H1 (cell line): ENCODE results near the gene CELSR1. TPM values are rescaled to one million over a fixed set of nuclear protein-coding genes. Genes with fewer than 3 reads are reported as not detected.

Experiments
- CTCF ChIA-PET: fragments of 300-600 bp; sonication (Branson Sonifier 250); formaldehyde crosslinking; loops from one replicate; lab custom pipeline; 2021; ENCODE audit not compliant: partially characterized antibody; lab: Charles Lee
- POLR2A ChIA-PET: fragments of 300-600 bp; sonication (Branson Sonifier 250); formaldehyde crosslinking; loops from one replicate; lab custom pipeline; 2021; ENCODE audit warnings: inconsistent platforms; ENCODE audit not compliant: partially characterized antibody; lab: Charles Lee
- DNase-seq, 2 experiments: peaks; one replicate each; pipeline versions ENCODE4 v3.0.0 to v3.0.0-alpha.2; 2010 to 2022; ENCODE audit warnings: low spot score in 2 of 2, low read depth in 1 of 2, mixed read lengths in 1 of 2
- FAIRE-seq: peaks from 2 replicates; lab custom pipeline; 2011; peaks lifted over from hg19 to GRCh38; lab: Jason Lieb, UNC
- H2AFZ ChIP-seq: 2 replicates; pipeline ENCODE4 v1.8.1; 2012; ENCODE audit warnings: low read length, inconsistent platforms
- H2AK5ac ChIP-seq: 2 replicates; pipeline ENCODE4 v1.6.1; 2013; ENCODE audit warnings: low read depth, low read length
- H2BK120ac ChIP-seq: replicated peaks from 2 replicates; pipeline ENCODE3; 2013; ENCODE audit warnings: low read depth, low read length, inconsistent platforms
- H2BK12ac ChIP-seq: 2 replicates; pipeline ENCODE4 v1.6.1; 2013; ENCODE audit warnings: low read depth, low read length
- H2BK15ac ChIP-seq: 2 replicates; pipeline ENCODE4 v1.6.1; 2013; ENCODE audit warnings: low read length
- H2BK20ac ChIP-seq: 2 replicates; pipeline ENCODE4 v1.6.1; 2013; ENCODE audit warnings: low read length
- H2BK5ac ChIP-seq: 2 replicates; pipeline ENCODE4 v1.6.1; 2013; ENCODE audit warnings: low read depth, low read length
- H3K14ac ChIP-seq: 2 replicates; pipeline ENCODE4 v1.6.1; 2013; ENCODE audit warnings: inconsistent platforms; ENCODE audit not compliant: insufficient read length
- H3K18ac ChIP-seq: 2 replicates; pipeline ENCODE4 v1.6.1; 2013; ENCODE audit warnings: low read length; ENCODE audit errors: extremely low read depth
- H3K23ac ChIP-seq: 2 replicates; pipeline ENCODE4 v1.6.1; 2013; ENCODE audit warnings: inconsistent platforms; ENCODE audit not compliant: insufficient read length
- H3K23me2 ChIP-seq: 2 replicates; pipeline ENCODE4 v1.6.1; 2013; ENCODE audit warnings: low read depth, low read length
- H3K27ac ChIP-seq: 2 replicates; pipeline ENCODE4 v1.6.1; 2011; ENCODE audit warnings: low read depth, low read length, inconsistent platforms
- H3K27me3 ChIP-seq, 4 experiments: replicated peaks in 1 of 4; 1 replicate in 1 of 4; 2 replicates in 3 of 4; pipeline versions ENCODE4 v1.6.1 to v1.8.1; 2011 to 2013; ENCODE audit warnings: low read length in 3 of 4, mild to moderate bottlenecking in 3 of 4, inconsistent platforms in 2 of 4, mixed read lengths in 2 of 4, moderate library complexity in 1 of 4; ENCODE audit not compliant: control insufficient read depth in 3 of 4, insufficient read depth in 3 of 4; ENCODE audit errors: extremely low read depth in 1 of 4
- H3K36me3 ChIP-seq, 4 experiments: 2 replicates each; pipeline versions ENCODE4 v1.6.1 to v1.8.1; 2011 to 2013; ENCODE audit warnings: mild to moderate bottlenecking in 4 of 4, low read length in 3 of 4, moderate library complexity in 2 of 4, control low read depth in 1 of 4, inconsistent platforms in 1 of 4; ENCODE audit not compliant: insufficient read depth in 4 of 4, control insufficient read depth in 2 of 4
- H3K4ac ChIP-seq: replicated peaks from 2 replicates; pipeline ENCODE3; 2013; ENCODE audit warnings: low read length, low read depth, mixed read lengths, inconsistent platforms; ENCODE audit not compliant: insufficient read length
- H3K4me1 ChIP-seq, 4 experiments: replicated peaks in 1 of 4; 1 replicate in 1 of 4; 2 replicates in 3 of 4; pipeline versions ENCODE4 v1.6.1 to v1.8.1; 2011 to 2013; ENCODE audit warnings: low read length in 3 of 4, inconsistent platforms in 2 of 4, mixed read lengths in 1 of 4; ENCODE audit not compliant: insufficient read depth in 4 of 4, control insufficient read depth in 3 of 4
- H3K4me2 ChIP-seq, 2 experiments: 2 replicates each; pipeline versions ENCODE4 v1.6.1 to v1.8.1; 2011 to 2013; ENCODE audit warnings: low read depth in 2 of 2, low read length in 2 of 2, control low read depth in 1 of 2, inconsistent platforms in 1 of 2, mild to moderate bottlenecking in 1 of 2; ENCODE audit not compliant: insufficient read depth in 1 of 2
- H3K4me3 ChIP-seq, 4 experiments: fragments of 200-600, 300-600 bp in 1 of 4; sonication (generic), shearing (Covaris generic), sonication (Bioruptor Twin) in 1 of 4; 2 replicates each; pipeline versions ENCODE4 v1.5.1 to v1.8.1; 2011 to 2016; ENCODE audit warnings: low read length in 4 of 4, low read depth in 3 of 4, control low read depth in 2 of 4, inconsistent platforms in 2 of 4, mild to moderate bottlenecking in 2 of 4, mixed read lengths in 1 of 4, moderate library complexity in 1 of 4; ENCODE audit not compliant: insufficient read depth in 2 of 4; ENCODE audit errors: extremely low read depth in 1 of 4
- H3K56ac ChIP-seq: replicated peaks from 2 replicates; pipeline ENCODE3; 2013; ENCODE audit warnings: low read depth, mild to moderate bottlenecking, mixed read lengths, low read length, inconsistent platforms; ENCODE audit not compliant: insufficient read length
- H3K79me1 ChIP-seq: 2 replicates; pipeline ENCODE4 v1.6.1; 2013; ENCODE audit warnings: low read depth, low read length, control low read depth
- H3K79me2 ChIP-seq, 2 experiments: 2 replicates each; pipeline versions ENCODE4 v1.6.1 to v1.8.1; 2012 to 2013; ENCODE audit warnings: low read length in 2 of 2, mild to moderate bottlenecking in 2 of 2, inconsistent platforms in 1 of 2; ENCODE audit not compliant: insufficient read depth in 2 of 2, control insufficient read depth in 1 of 2
- H3K9ac ChIP-seq, 4 experiments: replicated peaks in 1 of 4; 1 replicate in 1 of 4; 2 replicates in 3 of 4; pipeline versions ENCODE4 v1.6.1 to v1.8.1; 2011 to 2013; ENCODE audit warnings: low read depth in 3 of 4, low read length in 3 of 4, control low read depth in 2 of 4, mild to moderate bottlenecking in 2 of 4, moderate library complexity in 2 of 4, inconsistent platforms in 1 of 4; ENCODE audit errors: extremely low read depth in 1 of 4
- H3K9me3 ChIP-seq, 2 experiments: 2 replicates each; pipeline versions ENCODE4 v1.6.1 to v1.8.1; 2012 to 2013; ENCODE audit warnings: mild to moderate bottlenecking in 2 of 2, moderate library complexity in 2 of 2, control low read depth in 1 of 2, inconsistent platforms in 1 of 2, low read depth in 1 of 2, low read length in 1 of 2, mixed read lengths in 1 of 2; ENCODE audit not compliant: insufficient read depth in 2 of 2
- H4K20me1 ChIP-seq, 2 experiments: replicated peaks in 1 of 2; 2 replicates each; pipeline versions ENCODE3 to v1.8.1; 2011 to 2013; ENCODE audit warnings: inconsistent platforms in 2 of 2, low read length in 2 of 2, mild to moderate bottlenecking in 1 of 2; ENCODE audit not compliant: insufficient read depth in 2 of 2, control insufficient read depth in 1 of 2
- H4K5ac ChIP-seq: 2 replicates; pipeline ENCODE4 v1.6.1; 2013; ENCODE audit warnings: low read length, low read depth, mixed read lengths, inconsistent platforms; ENCODE audit not compliant: insufficient read length
- H4K8ac ChIP-seq: 2 replicates; pipeline ENCODE4 v1.8.0; 2013; ENCODE audit warnings: mild to moderate bottlenecking, moderate library complexity, low read length, inconsistent platforms; ENCODE audit not compliant: insufficient read depth; ENCODE audit errors: extremely low read depth
- H4K91ac ChIP-seq: replicated peaks from 2 replicates; pipeline ENCODE3; 2013; ENCODE audit warnings: low read length, mixed read lengths, inconsistent platforms; ENCODE audit not compliant: insufficient read length
- BCL11A ChIP-seq, 2 experiments: IDR thresholded peaks; one replicate each; pipeline ENCODE4 v1.6.1; 2011; ENCODE audit warnings: low read depth in 2 of 2, low read length in 2 of 2, mild to moderate bottlenecking in 2 of 2
- CBX5 ChIP-seq: fragments of 300-800, 300-1000 bp; sonication (generic); IDR thresholded peaks from 2 replicates; pipeline ENCODE4 v1.7.1; 2016; ENCODE audit warnings: antibody characterized with exemption, low read length, low read depth
- EGR1 ChIP-seq: IDR thresholded peaks from 2 replicates; pipeline ENCODE4 v1.6.1; 2011; ENCODE audit warnings: low read depth, low read length, borderline replicate concordance
- GABPA ChIP-seq: IDR thresholded peaks from 2 replicates; pipeline ENCODE4 v1.6.1; 2011; ENCODE audit warnings: mild to moderate bottlenecking, low read length, moderate library complexity, borderline replicate concordance; ENCODE audit not compliant: insufficient read depth
- JUN ChIP-seq: IDR thresholded peaks from 2 replicates; pipeline ENCODE4 v1.6.1; 2011; ENCODE audit warnings: low read depth, mild to moderate bottlenecking, improper control_type of control experiment, low read length
- NRF1 ChIP-seq: IDR thresholded peaks from 2 replicates; pipeline ENCODE4 v1.6.1; 2011; ENCODE audit warnings: mild to moderate bottlenecking, low read depth, low read length, improper control_type of control experiment
- POLR2A ChIP-seq, 2 experiments: IDR thresholded peaks; 1 replicate in 1 of 2; 2 replicates in 1 of 2; pipeline ENCODE4 v1.6.1; 2011; ENCODE audit warnings: low read depth in 2 of 2, low read length in 2 of 2, mild to moderate bottlenecking in 2 of 2; ENCODE audit errors: control extremely low read depth in 1 of 2
- POU5F1 ChIP-seq: IDR thresholded peaks from 2 replicates; pipeline ENCODE4 v1.6.1; 2011; ENCODE audit warnings: low read depth, mild to moderate bottlenecking, low read length, moderate library complexity
- RAD21 ChIP-seq, 2 experiments: IDR thresholded peaks in 1 of 2; conservative IDR thresholded peaks in 1 of 2; 2 replicates each; pipeline ENCODE4 v1.6.1; 2011; ENCODE audit warnings: low read depth in 2 of 2, low read length in 2 of 2, improper control_type of control experiment in 1 of 2, inconsistent platforms in 1 of 2, mild to moderate bottlenecking in 1 of 2, moderate library complexity in 1 of 2
- RNF2 ChIP-seq: fragments of 200-900, 300-1000 bp; sonication (generic); IDR thresholded peaks from 2 replicates; pipeline ENCODE4 v1.7.1; 2016; ENCODE audit warnings: borderline replicate concordance, low read depth, mild to moderate bottlenecking, antibody characterized with exemption, low read length; ENCODE audit not compliant: poor library complexity, severe bottlenecking; ENCODE audit errors: missing control alignments
- SIX5 ChIP-seq: IDR thresholded peaks from 2 replicates; pipeline ENCODE4 v1.6.1; 2011; ENCODE audit warnings: mild to moderate bottlenecking, low read depth, low read length
- TBP ChIP-seq: IDR thresholded peaks from 2 replicates; pipeline ENCODE4 v1.6.1; 2011; ENCODE audit warnings: low read depth, low read length, improper control_type of control experiment
- whole genome bisulfite sequencing, 2 experiments: shearing (Covaris generic) in 1 of 2; methylation state at CpG; one replicate each; pipeline versions ENCODE4 v1.1.6 to v1.1.7; 2013 to 2015; ENCODE audit warnings: low lambda C conversion rate in 2 of 2, mixed read lengths in 2 of 2, inconsistent platforms in 1 of 2, low coverage in 1 of 2, missing lambda C conversion rate in 1 of 2; ENCODE audit not compliant: insufficient replicate concordance in 2 of 2, insufficient coverage in 1 of 2, insufficient read length in 1 of 2; ENCODE audit errors: extremely low coverage in 1 of 2, missing lambda C conversion rate in 1 of 2; 5-methylcytosine and 5-hydroxymethylcytosine counted together
- polyA plus RNA-seq, 7 experiments: library from polyadenylated mRNA; depleted of rRNA in 3 of 7; stranded (reverse) in 5 of 7; unstranded in 2 of 7; fragments of >200 nt in 5 of 7; fragments of 200-250 nt in 2 of 7; gene quantifications; 1 replicate in 5 of 7; 2 replicates in 1 of 7; 4 replicates in 1 of 7; pipeline versions ENCODE4 v1.2.1 to v1.2.3, GENCODE V29; 2011 to 2013; ENCODE audit warnings: missing spikeins in 2 of 7, mixed read lengths in 2 of 7
- total RNA-seq: library from RNA; stranded (reverse); fragmentation: NEBNext Ultra II Directional; extraction: Animal tissue kit (Norgen Biotek cat#: 25700); gene quantifications from 2 replicates; pipeline ENCODE4 v1.2.1, GENCODE V29; 2021

The CELSR1 gene
- total and polyA plus RNA-seq, 2 of the 8 experiments (the other 6 are each of a cell fraction or from before 2014, with no cell fraction given) = 9.0 to 12.4 TPM

GRCh38 chr22:46509416-46510089, 27.9 kb downstream of the CELSR1 start:
- Histone ChIP-seq H3K23me2 (no peaks in the 10 kb centered on the region), H3K27me3 (no peaks in the 10 kb centered on the region), H4K20me1 (peaks cover 0 to 8% of the 10 kb centered on the region in 2 experiments), H3K4ac (peak overlapping the region; percentile 87), H3K36me3 (no peaks in the 10 kb centered on the region), H3K4me2 (no peak overlapping the region; a peak in 1 of 4 replicates), H3K79me2 (no peaks in the 10 kb centered on the region; a peak in 1 of 4 replicates), H3K56ac (no peak overlapping the region), H2AFZ (no peak overlapping the region), H2BK5ac (0 out of 2 replicates have a peak overlapping the region, but pooled peaks have one; percentile 60), H3K9ac (peak overlapping the region in 1 of 4 experiments; percentile 20; a peak in 1 of 7 replicates), H3K14ac (no peak overlapping the region), H3K23ac (no peak overlapping the region), H4K91ac (peak overlapping the region; percentile 10), H2AK5ac (peak overlapping the region; percentile 16; the same call in 1 of the 2 replicates), H3K4me1 (peaks cover 0 to 25% (median 13%) of the 10 kb centered on the region in 4 experiments; a peak in 6 of 7 replicates), H2BK15ac (peak overlapping the region; percentile 61), H4K8ac (peak overlapping the region; percentile 83), H2BK20ac (0 out of 2 replicates have a peak overlapping the region, but pooled peaks have one; percentile 43), H3K79me1 (peaks cover 2% of the 10 kb centered on the region; the same call in 1 of the 2 replicates), H3K18ac (peak overlapping the region; percentile 9; the same call in 1 of the 2 replicates), H4K5ac (no peak overlapping the region), H3K9me3 (no peaks in the 10 kb centered on the region), H2BK120ac (peak overlapping the region; percentile 57), H2BK12ac (peak overlapping the region; percentile 84), H3K4me3 (no peak overlapping the region), H3K27ac (no peak overlapping the region)
- ChIA-PET POLR2A (interaction anchor here (1.0 to 1.4 kb wide), 2 partner anchors 9 to 14 kb away, joined by 3 to 5 read pairs; no protein-coding TSS in a partner anchor), CTCF (interaction anchor here (0.6 to 2.3 kb wide), 8 partner anchors 8 to 65 kb away, joined by 3 to 8 read pairs (median 4); no protein-coding TSS in a partner anchor)
- no peak for DNase-seq
- no peak for FAIRE-seq
- WGBS, 2 experiments = 90% methylated on average over 16 of the region's 16 CpGs; no CpG with 5 or more reads in 1 of the 2 experiments
- TF ChIP-seq NRF1 (no peak), RNF2 (no peak), CBX5 (no peak), GABPA (no peak), SIX5 (no peak), BCL11A (IDR thresholded peaks at IDR 0.05; ENCODE audit: low read depth in 2 of 2, low read length in 2 of 2) (no peak), JUN (no peak), POU5F1 (no peak), TBP (no peak), RAD21 (IDR thresholded peaks at IDR 0.05 in 1 of 2, conservative IDR thresholded peaks at IDR 0.05 in 1 of 2; ENCODE audit: low read depth in 2 of 2, low read length in 2 of 2) (no peak), POLR2A (IDR thresholded peaks at IDR 0.05; ENCODE audit: control extremely low read depth in 1 of 2, low read depth in 2 of 2, low read length in 2 of 2) (no peak), EGR1 (no peak)
